Activated CD8-positive, alpha-beta T cell treated with anti-CD3 and anti-CD28 coated beads for 36 hours (primary cell): ENCODE measurements around the gene ARHGAP20. TPM values are rescaled to one million over a fixed set of nuclear protein-coding genes. Genes with fewer than 3 reads are reported as not detected.
"Not testable (repeated sequence)": the region's sequence is repeated elsewhere in the genome, so short reads cannot be mapped to it uniquely, and the experiment has no call there.

Experiments
- ATAC-seq: fragments of 200-7000 bp; cut with Tn5 transposase; one replicate; pipeline ENCODE4 v1.10.0; 2021; ENCODE audit warnings: mild to moderate bottlenecking, moderate library complexity
- CTCF ChIA-PET: fragments of 350-600 bp; sonication (Branson Sonifier 250); formaldehyde crosslinking; loops from one replicate; lab custom pipeline; 2021; ENCODE audit warnings: antibody characterized with exemption; lab: Charles Lee
- POLR2A ChIA-PET: fragments of 350-600 bp; sonication (Branson Sonifier 250); formaldehyde crosslinking; loops from one replicate; lab custom pipeline; 2021; ENCODE audit warnings: antibody characterized with exemption; lab: Charles Lee
- DNase-seq: peaks from one replicate; pipeline ENCODE4 v3.0.0-alpha.2; 2020
- H3K27ac Mint-ChIP-seq: one replicate; pipeline ENCODE4 v1.8.0; 2021; ENCODE audit warnings: mild to moderate bottlenecking, mixed read lengths
- H3K27me3 Mint-ChIP-seq: one replicate; pipeline ENCODE4 v1.8.0; 2021; ENCODE audit warnings: mixed read lengths
- H3K36me3 Mint-ChIP-seq: one replicate; pipeline ENCODE4 v1.8.0; 2021; ENCODE audit warnings: low read depth, mixed read lengths
- H3K4me1 Mint-ChIP-seq: one replicate; pipeline ENCODE4 v1.8.0; 2021; ENCODE audit warnings: low read depth, mixed read lengths
- H3K4me3 Mint-ChIP-seq: one replicate; pipeline ENCODE4 v1.8.0; 2021; ENCODE audit warnings: mild to moderate bottlenecking, moderate library complexity, mixed read lengths
- H3K9me3 Mint-ChIP-seq: one replicate; pipeline ENCODE4 v1.8.0; 2021; ENCODE audit warnings: mixed read lengths
- CTCF ChIP-seq: fragments of 200-600 bp; IDR thresholded peaks from one replicate; pipeline ENCODE4 v1.8.0; 2022; ENCODE audit warnings: antibody characterized with exemption, mild to moderate bottlenecking
- intact Hi-C: fragments of 100-400 bp; cut with micrococcal nuclease; formaldehyde crosslinking; loops from one replicate; pipeline ENCODE4 v1.10.0; 2022
- total RNA-seq, 2 experiments: library from RNA; stranded (reverse); gene quantifications; one replicate each; pipeline ENCODE4 v1.2.3, GENCODE V29; 2021

The ARHGAP20 gene
- total RNA-seq, 2 experiments from 2014 or later: 0.25 to 0.45 TPM

GRCh38 chr11:110645253-110645652 is 67.0 kb downstream of the ARHGAP20 start:
- no peak for TF ChIP-seq CTCF
- H3K4me1 Mint-ChIP-seq: no peaks in the 10 kb centered on the region
- H3K36me3 Mint-ChIP-seq: no peaks in the 10 kb centered on the region
- ATAC-seq (no peak), DNase-seq (no peak)
- no peaks in the 10 kb centered on the region for H3K9me3 Mint-ChIP-seq
- POLR2A ChIA-PET: no interaction called here
- H3K27me3 Mint-ChIP-seq: peaks cover 14% of the 10 kb centered on the region
- CTCF ChIA-PET: no interaction called here
- H3K4me3 Mint-ChIP-seq: no peak overlapping the region
- intact Hi-C loops: no loop called here
- H3K27ac Mint-ChIP-seq: no peak overlapping the region

- ATAC-seq (no peak), DNase-seq (no peak)
- no peak for TF ChIP-seq CTCF
- Mint-ChIP-seq H3K27ac (no peak overlapping the region), H3K27me3 (peaks cover 3% of the 10 kb centered on the region), H3K4me1 (no peaks in the 10 kb centered on the region), H3K36me3 (no peaks in the 10 kb centered on the region), H3K4me3 (no peak overlapping the region), H3K9me3 (no peaks in the 10 kb centered on the region)
- intact Hi-C loops: no loop called here
- POLR2A ChIA-PET: no interaction called here
- CTCF ChIA-PET: no interaction called here
Observed at GRCh38 chr11:110634370-110634769, 77.9 kb downstream of the ARHGAP20 start.

- H3K9me3 Mint-ChIP-seq: no peaks in the 10 kb centered on the region
- H3K4me3 Mint-ChIP-seq: no peak overlapping the region
- CTCF ChIA-PET: no interaction called here
- H3K27ac Mint-ChIP-seq: no peak overlapping the region
- no peaks in the 10 kb centered on the region for H3K27me3 Mint-ChIP-seq
- no peak for ATAC-seq
- intact Hi-C loops: no loop called here
- H3K36me3 Mint-ChIP-seq: no peaks in the 10 kb centered on the region
- POLR2A ChIA-PET: no interaction called here
- no peak for TF ChIP-seq CTCF
- no peaks in the 10 kb centered on the region for H3K4me1 Mint-ChIP-seq
- DNase-seq: no peak
Observed at GRCh38 chr11:110631551-110631950, 80.7 kb downstream of the ARHGAP20 start.

- POLR2A ChIA-PET: no interaction called here
- Mint-ChIP-seq H3K4me1 (no peaks in the 10 kb centered on the region), H3K4me3 (no peak overlapping the region), H3K9me3 (no peaks in the 10 kb centered on the region), H3K27ac (no peak overlapping the region), H3K27me3 (peaks cover 1% of the 10 kb centered on the region), H3K36me3 (no peaks in the 10 kb centered on the region)
- no peak for DNase-seq
- no peak for ATAC-seq
- intact Hi-C loops: no loop called here
- CTCF ChIA-PET: no interaction called here
- no peak for TF ChIP-seq CTCF
Observed at GRCh38 chr11:110629594-110629993, 82.6 kb downstream of the ARHGAP20 start.

GRCh38 chr11:110621826-110622225 is 90.4 kb downstream of the ARHGAP20 start:
- Mint-ChIP-seq H3K36me3 (no peaks in the 10 kb centered on the region), H3K9me3 (no peaks in the 10 kb centered on the region), H3K4me1 (no peaks in the 10 kb centered on the region), H3K4me3 (no peak overlapping the region), H3K27me3 (peaks cover 11% of the 10 kb centered on the region), H3K27ac (no peak overlapping the region)
- POLR2A ChIA-PET: no interaction called here
- TF ChIP-seq CTCF: no peak
- CTCF ChIA-PET: no interaction called here
- DNase-seq (no peak), ATAC-seq (no peak)
- intact Hi-C loops: no loop called here

GRCh38 chr11:110619366-110619765 is 92.9 kb downstream of the ARHGAP20 start:
- POLR2A ChIA-PET, H3K4me1 Mint-ChIP-seq, ATAC-seq, H3K4me3 Mint-ChIP-seq, DNase-seq, intact Hi-C loops, H3K9me3 Mint-ChIP-seq, H3K27me3 Mint-ChIP-seq, H3K36me3 Mint-ChIP-seq, CTCF ChIA-PET, H3K27ac Mint-ChIP-seq: not testable (repeated sequence)
